Measurements from ENCODE around the gene TENM3.

Gene TENM3

GRCh38 chr4:182743815-182744214, 500.6 kb downstream of the TENM3 start:
- no peak for TF ChIP-seq CTCF (IDR thresholded peaks at IDR 0.05; ENCODE audit: low read depth, low read length)

GRCh38 chr4:182745237-182745636, 502.0 kb downstream of the TENM3 start:
- DNase-seq (ENCODE audit: extremely low read depth, low read depth): no peak
- no peak for TF ChIP-seq CTCF (IDR thresholded peaks at IDR 0.05; ENCODE audit: low read depth, low read length)

More at GRCh38 chr4:182743815-182744214, 500.6 kb downstream of the TENM3 start:
- no peak for DNase-seq (ENCODE audit: extremely low read depth, low read depth)

- no peak for TF ChIP-seq CTCF (IDR thresholded peaks at IDR 0.05; ENCODE audit: low read depth, low read length)
- no peak for DNase-seq (ENCODE audit: extremely low read depth, low read depth)
Observed at GRCh38 chr4:182746876-182747275, 503.7 kb downstream of the TENM3 start.

- no peak for DNase-seq (ENCODE audit: extremely low read depth, low read depth)
- TF ChIP-seq CTCF (IDR thresholded peaks at IDR 0.05; ENCODE audit: low read depth, low read length): no peak
Observed at GRCh38 chr4:182748283-182748682, 505.1 kb downstream of the TENM3 start.

- DNase-seq (ENCODE audit: extremely low read depth, low read depth): no peak
- no peak for TF ChIP-seq CTCF (IDR thresholded peaks at IDR 0.05; ENCODE audit: low read depth, low read length)
Observed at GRCh38 chr4:182748949-182749348, 505.7 kb downstream of the TENM3 start.

- DNase-seq (ENCODE audit: extremely low read depth, low read depth): no peak
Observed at GRCh38 chr4:182749667-182750167, 506.5 kb downstream of the TENM3 start.

More at GRCh38 chr4:182749667-182750167, 506.5 kb downstream of the TENM3 start:
- TF ChIP-seq CTCF (IDR thresholded peaks at IDR 0.05; ENCODE audit: low read depth, low read length): no peak
